Measurements from ENCODE around the gene TNXB. TPM values are rescaled to one million over a fixed set of nuclear protein-coding genes. Genes with fewer than 3 reads are reported as not detected.
"Not testable (repeated sequence)": the region's sequence is repeated elsewhere in the genome, so short reads cannot be mapped to it uniquely, and the experiment has no call there.

Gene TNXB
- total and polyA plus RNA-seq, 9 of the 15 experiments (the other 6 are each of a cell fraction or from before 2014, with no cell fraction given): 0.14 to 28.1 (median 12.4) TPM

GRCh38 chr6:32005991-32006529 lies 103.1 kb downstream of the TNXB start:
- H3K4me3 ChIP-seq; H3K27me3 ChIP-seq (ENCODE audit: control insufficient read depth in 2 of 2, insufficient read depth in 2 of 2, low read length in 2 of 2); intact Hi-C loops (cut with micrococcal nuclease); CTCF ChIA-PET (ENCODE audit: low intra/inter-chr PET ratio); FAIRE-seq; H3K9ac ChIP-seq (ENCODE audit: insufficient read depth in 1 of 2, low read depth in 2 of 2, low read length in 2 of 2); H2AFZ ChIP-seq (ENCODE audit: low read depth, low read length); DNase-seq (ENCODE audit: extremely low read depth in 1 of 4, low spot score in 3 of 4); POLR2A ChIA-PET; H3K36me3 ChIP-seq (ENCODE audit: control insufficient read depth, insufficient read depth, low read length); H3K4me1 ChIP-seq (replicated peaks in 1 of 2; ENCODE audit: control insufficient read depth in 2 of 2, insufficient read depth in 2 of 2, low read length in 2 of 2); BruUV-seq (replicated peaks); H3K79me2 ChIP-seq (ENCODE audit: control insufficient read depth, insufficient read depth, low read length); H3K9me3 ChIP-seq (replicated peaks; ENCODE audit: control insufficient read depth, insufficient read depth, low read depth, low read length); H4K20me1 ChIP-seq (replicated peaks; ENCODE audit: control insufficient read depth, insufficient read depth, low read length); ATAC-seq; H3K4me2 ChIP-seq (ENCODE audit: insufficient read depth, low read length); H3K9me1 ChIP-seq (ENCODE audit: control insufficient read depth, insufficient read depth, low read length); H3K27ac ChIP-seq (ENCODE audit: extremely low read depth, low read depth, low read length): not testable (repeated sequence)
- WGBS (ENCODE audit: insufficient coverage, low coverage, missing lambda C conversion rate): no CpG with 5 or more reads among the region's 8 CpGs
- in situ Hi-C loops (cut with MboI): loop anchor here (5.0 kb wide), 1 partner anchor 36 kb away; no protein-coding TSS in a partner anchor

- H3K27ac ChIP-seq (ENCODE audit: extremely low read depth, low read depth, low read length); H3K36me3 ChIP-seq (ENCODE audit: control insufficient read depth, insufficient read depth, low read length); DNase-seq (ENCODE audit: extremely low read depth in 1 of 4, low spot score in 3 of 4); H3K4me1 ChIP-seq (replicated peaks in 1 of 2; ENCODE audit: control insufficient read depth in 2 of 2, insufficient read depth in 2 of 2, low read length in 2 of 2); H3K27me3 ChIP-seq (ENCODE audit: control insufficient read depth in 2 of 2, insufficient read depth in 2 of 2, low read length in 2 of 2); BruUV-seq (replicated peaks); H3K9ac ChIP-seq (ENCODE audit: insufficient read depth in 1 of 2, low read depth in 2 of 2, low read length in 2 of 2); H3K79me2 ChIP-seq (ENCODE audit: control insufficient read depth, insufficient read depth, low read length); POLR2A ChIA-PET; CTCF ChIA-PET (ENCODE audit: low intra/inter-chr PET ratio); H3K9me3 ChIP-seq (replicated peaks; ENCODE audit: control insufficient read depth, insufficient read depth, low read depth, low read length); ATAC-seq; FAIRE-seq; intact Hi-C loops (cut with micrococcal nuclease); H3K9me1 ChIP-seq (ENCODE audit: control insufficient read depth, insufficient read depth, low read length); H3K4me2 ChIP-seq (ENCODE audit: insufficient read depth, low read length); H3K4me3 ChIP-seq; H4K20me1 ChIP-seq (replicated peaks; ENCODE audit: control insufficient read depth, insufficient read depth, low read length); H2AFZ ChIP-seq (ENCODE audit: low read depth, low read length): not testable (repeated sequence)
- in situ Hi-C loops (cut with MboI): loop anchor here (5.0 kb wide), 1 partner anchor 37 kb away; no protein-coding TSS in a partner anchor
- no CpG with 5 or more reads among the region's 9 CpGs for WGBS (ENCODE audit: insufficient coverage, low coverage, missing lambda C conversion rate)
Observed at GRCh38 chr6:32005538-32005880, 103.6 kb downstream of the TNXB start.

- ATAC-seq; H3K27ac ChIP-seq (ENCODE audit: extremely low read depth, low read depth, low read length); H3K9me3 ChIP-seq (replicated peaks; ENCODE audit: control insufficient read depth, insufficient read depth, low read depth, low read length); H4K20me1 ChIP-seq (replicated peaks; ENCODE audit: control insufficient read depth, insufficient read depth, low read length); H3K27me3 ChIP-seq (ENCODE audit: control insufficient read depth in 2 of 2, insufficient read depth in 2 of 2, low read length in 2 of 2); POLR2A ChIA-PET; H3K36me3 ChIP-seq (ENCODE audit: control insufficient read depth, insufficient read depth, low read length); H3K9me1 ChIP-seq (ENCODE audit: control insufficient read depth, insufficient read depth, low read length); CTCF ChIA-PET (ENCODE audit: low intra/inter-chr PET ratio); H3K4me1 ChIP-seq (replicated peaks in 1 of 2; ENCODE audit: control insufficient read depth in 2 of 2, insufficient read depth in 2 of 2, low read length in 2 of 2); BruUV-seq (replicated peaks); H3K79me2 ChIP-seq (ENCODE audit: control insufficient read depth, insufficient read depth, low read length); H2AFZ ChIP-seq (ENCODE audit: low read depth, low read length); intact Hi-C loops (cut with micrococcal nuclease); H3K9ac ChIP-seq (ENCODE audit: insufficient read depth in 1 of 2, low read depth in 2 of 2, low read length in 2 of 2); DNase-seq (ENCODE audit: extremely low read depth in 1 of 4, low spot score in 3 of 4); H3K4me3 ChIP-seq; H3K4me2 ChIP-seq (ENCODE audit: insufficient read depth, low read length): not testable (repeated sequence)
- peak; percentile 71 for FAIRE-seq
- in situ Hi-C loops (cut with MboI): loop anchor here (5.0 kb wide), 1 partner anchor 37 kb away; no protein-coding TSS in a partner anchor
- WGBS (ENCODE audit: insufficient coverage, low coverage, missing lambda C conversion rate): 50% methylated on average over 1 of the region's 13 CpGs
Observed at GRCh38 chr6:32004864-32005537, 104.1 kb downstream of the TNXB start.

- in situ Hi-C loops (cut with MboI); H3K9me3 ChIP-seq (replicated peaks; ENCODE audit: control insufficient read depth, insufficient read depth, low read depth, low read length); H3K27ac ChIP-seq (ENCODE audit: extremely low read depth, low read depth, low read length); BruUV-seq (replicated peaks); DNase-seq (ENCODE audit: extremely low read depth in 1 of 4, low spot score in 3 of 4); H3K79me2 ChIP-seq (ENCODE audit: control insufficient read depth, insufficient read depth, low read length); H3K4me2 ChIP-seq (ENCODE audit: insufficient read depth, low read length); POLR2A ChIA-PET; FAIRE-seq; ATAC-seq; H3K4me3 ChIP-seq; H3K4me1 ChIP-seq (replicated peaks in 1 of 2; ENCODE audit: control insufficient read depth in 2 of 2, insufficient read depth in 2 of 2, low read length in 2 of 2); H4K20me1 ChIP-seq (replicated peaks; ENCODE audit: control insufficient read depth, insufficient read depth, low read length); CTCF ChIA-PET (ENCODE audit: low intra/inter-chr PET ratio); H3K36me3 ChIP-seq (ENCODE audit: control insufficient read depth, insufficient read depth, low read length); H3K27me3 ChIP-seq (ENCODE audit: control insufficient read depth in 2 of 2, insufficient read depth in 2 of 2, low read length in 2 of 2); H3K9ac ChIP-seq (ENCODE audit: insufficient read depth in 1 of 2, low read depth in 2 of 2, low read length in 2 of 2); intact Hi-C loops (cut with micrococcal nuclease); H2AFZ ChIP-seq (ENCODE audit: low read depth, low read length); H3K9me1 ChIP-seq (ENCODE audit: control insufficient read depth, insufficient read depth, low read length): not testable (repeated sequence)
- no CpG with 5 or more reads among the region's 4 CpGs for WGBS (ENCODE audit: insufficient coverage, low coverage, missing lambda C conversion rate)
Observed at GRCh38 chr6:32004393-32004792, 104.7 kb downstream of the TNXB start.

All from K562 (cell line).